NB4 (cell line): ENCODE results near the gene GNPDA1.

Experiments
- DNase-seq: peaks from one replicate; pipeline ENCODE4 v3.0.0; 2010; ENCODE audit warnings: low read depth
- H3K4me3 ChIP-seq: one replicate; pipeline ENCODE4 v1.5.1; 2011; ENCODE audit warnings: mild to moderate bottlenecking, low read depth, low read length, moderate library complexity
- CTCF ChIP-seq: IDR thresholded peaks from one replicate; pipeline ENCODE4 v1.5.1; 2012; ENCODE audit warnings: low read depth, low read length
- MAX ChIP-seq: IDR thresholded peaks from 2 replicates; pipeline ENCODE4 v1.6.1; 2011; ENCODE audit warnings: low read depth, low read length
- MYC ChIP-seq: IDR thresholded peaks from 2 replicates; pipeline ENCODE4 v1.6.1; 2011; ENCODE audit warnings: low read depth, low read length
- POLR2A ChIP-seq: IDR thresholded peaks from 2 replicates; pipeline ENCODE4 v1.6.1; 2011; ENCODE audit warnings: mild to moderate bottlenecking; ENCODE audit not compliant: insufficient read length; ENCODE audit errors: extremely low read depth

Gene GNPDA1

GRCh38 chr5:141989720-141990119 is 23.1 kb downstream of the GNPDA1 start:
- H3K4me3 ChIP-seq, result no peak overlapping the region
- no peak for TF ChIP-seq MAX
- no peak for TF ChIP-seq POLR2A
- TF ChIP-seq MYC, result no peak
- TF ChIP-seq CTCF, result no peak
- DNase-seq, result no peak

GRCh38 chr5:141986072-141986471 is 26.8 kb downstream of the GNPDA1 start:
- no peak for TF ChIP-seq MAX
- DNase-seq, result no peak
- no peak overlapping the region for H3K4me3 ChIP-seq

- DNase-seq, result no peak
- TF ChIP-seq POLR2A (no peak), MAX (no peak), CTCF (no peak), MYC (no peak)
- H3K4me3 ChIP-seq, result no peak overlapping the region
Observed at GRCh38 chr5:141982626-141983025, 30.2 kb downstream of the GNPDA1 start.

- no peak for TF ChIP-seq POLR2A
- TF ChIP-seq MAX, result no peak
- no peak for TF ChIP-seq CTCF
- TF ChIP-seq MYC, result no peak
- no peak for DNase-seq
- no peak overlapping the region for H3K4me3 ChIP-seq
Observed at GRCh38 chr5:141978389-141978788, 34.4 kb downstream of the GNPDA1 start.

- no peak for DNase-seq
- no peak overlapping the region for H3K4me3 ChIP-seq
- no peak for TF ChIP-seq MYC
- no peak for TF ChIP-seq CTCF
- TF ChIP-seq MAX, result no peak
- no peak for TF ChIP-seq POLR2A
Observed at GRCh38 chr5:141976176-141976575, 36.7 kb downstream of the GNPDA1 start.

GRCh38 chr5:141973871-141974595 is 38.8 kb downstream of the GNPDA1 start:
- no peak for DNase-seq
- TF ChIP-seq MYC (no peak), CTCF (no peak), POLR2A (no peak), MAX (no peak)
- H3K4me3 ChIP-seq, result no peak overlapping the region
